GM19351 (cell line): ENCODE data around the gene RPAP2.
"Not testable (repeated sequence)": the region's sequence is repeated elsewhere in the genome, so short reads cannot be mapped to it uniquely, and the experiment has no call there.

Experiments
- ATAC-seq: cut with Tn5 transposase; IDR thresholded peaks from one replicate; pipeline ENCODE4 v1.9.1; 2021; ENCODE audit warnings: mild to moderate bottlenecking, moderate library complexity; ENCODE audit not compliant: unreplicated experiment

Gene RPAP2

DNA sequence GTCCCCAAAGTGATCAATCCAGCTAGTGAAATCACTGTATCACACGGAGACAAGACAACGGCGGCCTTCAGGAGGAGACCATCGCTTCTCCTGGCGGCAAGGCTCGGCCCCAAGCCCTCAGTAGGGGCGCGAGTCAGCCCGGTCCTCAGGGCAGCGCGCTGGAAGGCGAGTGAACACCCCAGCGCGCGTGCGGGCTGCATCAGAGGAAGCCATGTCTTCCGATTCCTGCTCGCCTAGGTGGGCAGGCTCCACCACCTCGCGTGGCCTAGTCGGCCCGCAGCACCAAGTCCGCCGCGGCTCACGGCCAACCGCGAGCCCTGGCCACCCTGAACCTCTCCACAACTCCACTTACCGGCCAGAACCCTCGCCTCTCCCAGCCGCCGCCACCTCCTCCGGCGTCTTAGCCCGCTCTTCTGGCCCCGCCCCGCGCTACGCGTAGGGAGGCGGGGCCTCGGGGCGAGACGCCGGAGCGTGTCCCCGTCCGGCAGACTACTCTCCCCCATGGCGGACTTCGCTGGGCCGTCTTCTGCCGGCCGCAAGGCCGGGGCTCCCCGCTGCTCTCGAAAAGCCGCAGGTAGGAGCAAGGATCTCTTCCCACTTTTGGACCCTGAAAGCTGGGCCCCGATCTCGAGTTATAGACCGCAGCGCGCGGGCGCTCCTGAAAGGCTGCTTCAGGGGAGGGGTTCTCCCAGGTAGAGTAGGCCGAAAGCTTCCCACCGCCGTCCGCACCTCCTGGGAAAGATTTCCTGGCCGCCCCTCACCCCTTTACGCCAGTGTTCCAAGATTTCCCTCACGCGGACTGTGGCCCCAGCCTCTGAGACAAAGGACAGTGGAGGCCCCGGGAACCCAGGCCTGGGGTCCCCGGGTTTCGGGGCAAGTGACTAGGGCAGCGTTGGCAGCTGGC, at the start of gene RPAP2, which contains the start of gene GLMN:
Gene RPAP2 (plus strand): TSS at position 487 of the 904 bp plus-strand sequence. CDS start 15 bp downstream, at position 502.
Gene GLMN (minus strand): TSS at position 415 of the 904 bp plus-strand sequence. CDS start 988 bp downstream, outside the sequence.
- peak; percentile 96 for ATAC-seq

DNA sequence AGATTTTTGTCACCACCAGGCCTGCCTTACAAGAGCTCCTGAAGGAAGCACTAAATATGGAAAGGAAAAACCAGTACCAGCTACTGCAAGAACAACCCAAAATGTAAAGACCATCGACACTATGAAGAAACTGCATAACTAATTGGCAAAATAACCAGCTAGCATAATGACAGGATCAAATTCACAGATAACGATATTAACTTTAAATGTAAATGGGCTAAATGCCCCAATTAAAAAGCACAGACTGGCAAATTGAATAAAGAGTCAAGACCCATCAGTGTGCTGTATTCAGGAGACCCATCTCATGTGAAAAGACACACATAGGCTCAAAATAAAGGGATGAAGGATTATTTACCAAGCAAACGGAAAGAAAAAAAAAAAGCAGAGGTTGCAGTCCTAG, 44.1 kb upstream of the RPAP2 start:
- ATAC-seq = not testable (repeated sequence)

DNA sequence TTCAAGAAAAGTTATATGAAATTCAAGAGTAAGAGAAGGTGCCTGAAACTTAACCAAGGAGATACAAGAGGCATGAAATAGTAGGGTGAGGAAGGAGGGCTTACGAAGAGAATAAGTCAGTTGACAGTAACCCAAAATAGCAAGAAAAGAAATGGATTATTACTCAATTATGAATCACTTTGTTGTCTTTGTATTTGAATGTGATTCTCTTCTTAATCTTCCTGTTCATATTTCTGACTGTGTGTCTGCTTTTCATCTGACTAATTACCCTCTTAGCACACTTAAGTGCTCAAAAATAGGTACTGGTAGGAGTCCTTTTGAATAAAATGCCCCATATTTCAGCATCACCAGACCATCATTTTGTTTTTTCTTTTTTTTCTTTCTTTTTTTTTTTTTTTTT, 39.5 kb upstream of the RPAP2 start:
- ATAC-seq = no peak

DNA sequence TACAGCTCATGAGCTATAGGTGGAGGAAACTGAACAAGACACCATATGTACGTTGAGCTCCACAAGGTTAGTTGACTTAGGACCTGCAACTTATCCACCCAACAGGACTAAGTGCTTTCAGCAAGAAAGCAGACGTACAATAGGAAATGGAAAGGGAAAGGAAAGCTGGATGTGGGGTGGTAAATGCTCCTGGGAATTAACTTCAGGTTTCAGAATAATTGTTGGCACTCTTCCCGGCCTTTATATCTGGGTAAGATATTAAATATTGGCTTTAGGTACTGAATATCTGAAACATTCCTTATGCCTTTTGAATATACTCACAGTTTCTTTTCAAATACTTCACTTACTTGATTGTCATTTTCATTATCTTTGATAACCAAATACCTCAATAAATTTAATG, 36.3 kb upstream of the RPAP2 start:
- ATAC-seq = no peak

DNA sequence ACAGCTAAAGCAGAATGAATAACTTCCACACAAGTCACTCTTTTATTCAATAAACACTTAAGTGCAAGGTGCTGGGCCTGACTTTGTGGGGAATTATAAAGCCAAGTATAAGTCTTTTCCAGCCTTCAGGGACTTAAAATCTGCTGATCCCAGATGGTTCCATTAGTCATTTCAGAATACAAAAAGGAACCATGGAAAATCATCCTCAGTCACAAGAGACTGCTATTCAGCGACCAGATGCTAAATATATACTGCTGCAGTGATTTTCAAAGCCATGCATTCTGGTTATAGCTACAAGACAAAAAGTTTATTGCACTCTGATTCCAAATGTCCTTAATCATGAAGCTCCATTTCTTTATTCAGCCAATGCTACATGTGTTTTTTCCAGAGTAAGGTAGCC, 25.8 kb upstream of the RPAP2 start:
- ATAC-seq = no peak

DNA sequence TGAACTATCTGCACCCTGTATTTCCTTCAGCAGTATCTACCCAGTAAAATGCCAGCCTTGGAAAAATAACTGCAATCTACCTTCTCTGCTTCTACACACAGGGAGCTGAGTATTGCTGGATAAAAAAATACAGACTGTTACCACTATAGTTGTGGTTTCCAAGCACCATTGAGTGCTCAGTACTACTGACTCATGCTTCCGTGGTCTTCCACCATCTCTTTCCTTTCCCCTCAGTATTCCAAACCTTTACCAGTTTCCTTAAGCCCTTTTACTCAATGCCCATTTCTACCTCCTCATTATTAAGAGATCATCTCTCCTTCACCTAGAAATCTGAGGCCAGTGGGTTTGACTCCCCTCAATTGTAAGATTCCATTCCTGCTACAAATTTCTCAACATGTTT, 23.9 kb upstream of the RPAP2 start:
- no peak for ATAC-seq

DNA sequence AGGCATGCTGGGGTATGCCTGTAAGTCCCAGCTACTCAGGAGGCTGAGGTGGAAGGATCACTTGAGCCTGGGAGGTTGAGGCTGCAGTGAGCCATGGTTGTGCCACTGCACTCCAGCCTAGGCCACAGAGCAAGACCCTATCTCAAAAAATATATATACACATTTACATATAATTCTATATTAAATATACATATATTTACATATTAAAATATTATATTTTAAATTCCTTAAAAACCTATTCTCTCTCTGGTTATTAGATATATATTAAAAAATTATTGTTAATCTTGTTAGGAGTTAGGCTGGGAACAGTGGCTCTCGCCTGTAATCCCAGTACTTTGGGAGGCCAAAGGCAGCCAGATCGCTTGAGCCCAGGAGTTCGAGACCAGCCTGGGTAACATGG, 22.8 kb upstream of the RPAP2 start:
- ATAC-seq = no peak

DNA sequence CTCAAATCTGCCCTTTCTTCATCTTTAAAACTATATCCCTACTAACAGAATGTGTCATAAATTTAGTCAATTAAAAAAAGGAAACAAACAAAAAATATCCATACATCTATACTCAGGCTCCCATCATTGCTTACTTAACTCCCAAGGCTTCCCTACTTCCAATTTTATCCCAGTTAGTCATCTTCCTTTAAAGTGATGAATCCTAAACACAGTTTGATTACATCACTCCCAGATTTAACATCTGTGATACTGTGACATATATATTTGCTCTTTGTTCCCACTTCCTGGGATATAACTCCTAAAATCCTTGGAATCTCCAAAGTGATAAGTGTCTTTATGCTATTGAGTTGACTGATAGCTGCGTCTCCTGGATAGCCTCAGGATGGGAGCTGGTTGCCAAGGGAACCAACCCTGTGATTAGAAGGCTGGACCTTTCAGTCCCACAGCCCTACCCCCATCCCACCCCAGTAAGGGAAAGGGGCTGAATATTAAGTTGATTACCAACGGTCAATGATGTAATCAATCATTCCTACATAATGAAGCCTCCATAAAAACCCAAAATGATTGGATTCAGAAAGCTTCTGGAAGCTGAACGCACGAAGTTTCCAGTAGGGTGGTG, 21.6 kb upstream of the RPAP2 start:
- no peak for ATAC-seq

DNA sequence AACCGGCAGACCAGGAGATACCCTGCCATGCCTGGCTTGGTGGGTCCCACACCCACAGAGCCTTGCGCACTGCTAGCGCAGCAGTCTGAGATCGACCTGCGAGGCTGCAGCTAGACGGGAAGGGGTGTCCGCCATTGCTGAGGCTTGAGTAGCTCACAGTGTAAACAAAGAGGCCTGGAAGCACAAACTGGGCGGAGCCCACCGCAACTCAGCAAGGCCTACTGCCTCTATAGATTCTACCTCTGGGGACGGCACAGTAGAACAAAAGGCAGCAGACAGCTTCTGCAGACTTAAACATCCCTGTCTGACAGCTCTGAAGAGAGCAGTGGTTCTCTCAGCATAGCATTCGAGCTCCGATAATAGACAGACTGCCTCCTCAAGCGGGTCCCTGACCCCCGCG, 19.1 kb upstream of the RPAP2 start:
- not testable (repeated sequence) for ATAC-seq

DNA sequence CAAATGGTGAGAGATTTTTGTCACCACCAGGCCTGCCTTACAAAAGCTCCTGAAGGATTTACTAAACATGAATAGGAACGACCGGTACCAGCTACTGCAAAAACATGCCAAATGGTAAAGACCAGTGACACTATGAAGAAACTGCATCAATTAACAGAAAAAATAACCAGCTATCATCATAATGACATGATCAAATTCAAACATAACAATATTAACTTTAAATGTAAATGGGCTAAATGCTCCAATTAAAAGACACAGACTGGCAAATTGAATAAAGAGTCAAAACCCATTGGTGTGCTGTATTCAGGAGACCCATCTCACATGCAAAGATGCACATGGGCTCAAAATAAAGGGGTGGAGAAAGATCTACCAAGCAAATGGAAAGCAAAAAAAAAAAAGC, 17.4 kb upstream of the RPAP2 start:
- ATAC-seq = not testable (repeated sequence)

DNA sequence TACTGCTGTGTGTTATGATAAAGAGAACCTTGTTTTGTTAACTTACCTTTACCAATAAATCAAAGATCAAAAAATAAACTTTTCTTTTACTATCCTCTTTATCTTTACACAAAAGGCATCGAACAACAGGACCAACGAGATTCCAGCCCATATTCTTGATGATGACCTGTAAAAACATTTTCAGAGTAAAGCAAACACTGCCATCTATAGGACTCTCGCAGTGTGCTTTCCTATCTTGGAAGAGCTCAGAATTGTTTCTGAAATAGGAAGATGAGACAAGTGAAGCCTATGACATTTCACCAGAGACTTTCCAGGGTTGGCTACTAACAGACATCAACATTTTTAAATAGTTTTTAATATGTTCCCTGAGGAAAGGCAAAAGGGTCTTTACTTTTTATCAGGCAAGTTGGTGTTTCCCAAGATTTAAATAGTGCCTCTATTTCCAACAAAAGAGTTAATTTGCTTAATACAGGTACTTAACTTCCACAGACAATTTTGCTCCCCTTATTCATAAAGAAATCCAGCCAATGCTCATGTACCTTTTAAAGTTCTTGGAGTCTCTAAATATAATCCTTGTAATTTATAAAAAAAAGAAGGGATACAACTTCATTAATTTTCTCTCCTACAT, 7.4 kb upstream of the RPAP2 start:
- ATAC-seq = peak; percentile 56

DNA sequence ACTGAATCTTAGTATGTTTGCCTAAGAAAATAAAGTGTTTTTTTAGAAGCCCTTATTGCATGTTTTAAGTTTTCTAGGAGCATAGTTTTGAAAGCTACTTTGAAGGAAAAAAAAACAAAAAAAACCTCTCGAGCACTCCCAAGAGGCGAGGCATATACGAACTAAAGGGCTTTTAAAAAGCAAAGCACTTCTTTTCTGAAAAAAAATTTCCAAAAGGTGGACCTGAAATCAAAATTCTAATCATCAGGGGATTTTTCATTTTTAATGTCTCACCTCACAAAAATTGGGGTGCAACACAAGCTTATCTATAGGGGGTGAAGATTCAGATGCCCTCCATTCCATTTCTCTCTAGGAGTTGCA, 666 bp upstream of the RPAP2 start:
- no peak for ATAC-seq

DNA sequence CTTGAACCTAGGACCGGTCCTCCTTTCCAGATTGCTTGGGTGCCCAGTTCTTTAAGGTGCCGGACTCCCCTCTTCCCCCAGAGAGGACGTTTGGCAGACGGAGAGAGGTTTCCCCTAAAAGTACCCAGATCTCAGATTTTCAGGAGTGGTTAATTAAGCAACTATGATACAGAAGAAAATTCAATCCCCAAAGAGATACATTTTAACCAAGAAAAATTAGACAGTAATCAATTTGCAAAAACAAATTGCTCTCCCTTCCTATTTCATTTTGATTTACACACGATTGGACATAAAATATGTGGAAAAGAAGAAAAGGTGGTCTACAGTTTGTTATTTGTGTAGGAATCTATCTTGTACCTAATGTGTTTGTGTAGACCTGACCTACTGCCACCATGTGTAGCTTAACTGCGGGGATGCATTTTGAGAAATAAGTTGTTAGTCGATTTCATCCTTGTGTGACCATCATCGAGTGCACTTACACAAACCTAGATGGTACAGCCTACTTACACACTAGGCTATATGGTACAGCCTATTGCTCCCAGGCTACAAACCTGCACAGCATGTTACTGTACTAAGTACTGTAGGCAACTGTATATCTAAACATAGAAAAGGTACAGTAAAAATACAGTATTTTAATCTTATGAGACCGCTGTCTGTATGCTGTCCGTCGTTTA, 755 bp downstream of the RPAP2 start:
- no peak for ATAC-seq

DNA sequence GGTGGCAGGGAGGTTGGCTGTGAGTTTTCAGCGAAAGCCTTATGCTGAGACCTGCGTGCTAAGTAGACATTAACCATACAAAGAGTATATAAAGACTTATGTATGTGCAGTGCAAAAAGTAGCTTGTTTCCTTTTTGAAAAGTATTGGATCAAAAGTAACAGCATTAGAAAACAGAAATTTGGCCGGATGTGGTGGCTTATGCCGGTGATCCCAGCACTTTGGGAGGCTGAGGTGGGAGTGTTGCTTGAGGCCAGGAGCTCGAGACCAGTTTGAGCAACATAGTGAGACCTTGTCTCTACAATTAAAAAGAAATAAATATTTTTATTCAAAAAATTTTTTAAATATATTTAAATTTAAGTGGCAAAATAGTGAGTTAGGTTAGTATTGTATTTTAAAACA, 2.2 kb downstream of the RPAP2 start:
- no peak for ATAC-seq

DNA sequence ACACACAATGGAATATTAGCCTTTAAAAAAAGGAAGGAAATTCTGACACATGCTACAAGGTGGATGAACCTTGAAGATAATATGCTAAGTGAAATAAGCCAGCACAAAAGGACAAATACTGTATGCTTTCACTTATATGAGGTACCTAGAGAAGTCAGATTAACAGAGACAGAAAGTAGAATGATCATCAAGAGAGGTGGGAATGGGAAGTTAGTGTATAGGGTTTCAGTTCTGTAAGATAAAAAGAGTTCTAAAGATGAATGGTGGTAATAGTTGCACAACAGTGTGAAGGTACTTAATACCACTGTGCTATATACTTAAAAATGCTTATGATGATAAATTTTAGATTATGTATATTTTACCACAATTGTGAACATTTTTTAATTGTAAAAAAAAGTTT, 7.2 kb downstream of the RPAP2 start:
- ATAC-seq = no peak

DNA sequence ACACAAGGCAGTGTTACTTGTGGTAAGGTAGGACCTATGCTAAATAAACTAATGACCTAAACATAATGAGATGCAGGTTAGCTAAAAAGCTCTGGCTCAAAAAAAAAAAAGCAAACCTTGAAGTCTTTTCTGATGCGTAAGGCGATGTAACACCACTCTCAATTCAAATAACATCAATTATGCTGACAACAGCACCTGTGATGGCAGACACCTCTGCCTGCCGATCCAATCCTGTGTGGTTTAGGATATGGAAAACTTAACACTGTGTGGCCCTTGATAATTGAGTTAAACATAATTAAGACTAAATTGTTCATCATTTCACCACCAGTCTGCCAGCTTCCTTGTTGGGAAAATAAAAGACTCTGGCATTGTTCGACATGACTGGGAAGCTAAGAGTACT, 9.1 kb downstream of the RPAP2 start:
- ATAC-seq = no peak

DNA sequence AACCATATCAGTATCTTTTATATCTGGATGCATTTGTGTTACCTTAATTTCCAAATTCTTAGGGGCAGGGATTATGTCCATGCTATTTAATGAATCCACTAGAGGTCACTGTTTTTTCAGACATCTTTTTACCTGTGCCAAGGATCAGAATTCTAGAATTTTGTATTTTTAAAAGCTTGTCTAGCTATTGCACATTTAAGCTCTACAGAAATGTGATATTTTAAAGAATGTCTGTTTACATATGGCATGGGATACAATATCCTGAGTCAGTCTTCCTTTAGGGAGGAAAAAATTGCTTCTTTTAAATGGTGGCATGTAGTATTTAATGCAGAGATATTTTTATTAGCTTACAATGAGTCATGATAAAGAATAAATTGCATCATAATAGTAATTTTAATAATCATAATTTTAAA, 11.3 kb downstream of the RPAP2 start:
- ATAC-seq = no peak

DNA sequence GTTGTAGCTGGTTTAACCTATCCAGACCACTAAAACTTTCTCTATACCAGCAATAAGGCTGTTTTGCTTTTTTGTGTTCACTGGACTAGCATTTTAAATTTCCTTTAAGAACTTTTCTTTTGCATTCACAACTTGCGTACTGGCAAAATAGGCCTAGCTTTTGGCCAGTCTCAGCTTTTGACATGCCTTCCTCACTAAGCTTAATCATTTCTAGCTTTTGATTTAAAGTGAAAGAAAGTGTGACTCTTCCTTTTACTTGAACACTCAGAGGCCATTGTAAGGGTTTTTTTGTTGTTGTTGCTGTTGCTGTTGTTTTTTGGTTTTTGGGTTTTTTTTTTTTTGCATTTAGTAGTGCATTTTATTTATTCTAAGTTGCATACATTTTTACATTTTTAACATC, 15.2 kb downstream of the RPAP2 start:
- no peak for ATAC-seq

DNA sequence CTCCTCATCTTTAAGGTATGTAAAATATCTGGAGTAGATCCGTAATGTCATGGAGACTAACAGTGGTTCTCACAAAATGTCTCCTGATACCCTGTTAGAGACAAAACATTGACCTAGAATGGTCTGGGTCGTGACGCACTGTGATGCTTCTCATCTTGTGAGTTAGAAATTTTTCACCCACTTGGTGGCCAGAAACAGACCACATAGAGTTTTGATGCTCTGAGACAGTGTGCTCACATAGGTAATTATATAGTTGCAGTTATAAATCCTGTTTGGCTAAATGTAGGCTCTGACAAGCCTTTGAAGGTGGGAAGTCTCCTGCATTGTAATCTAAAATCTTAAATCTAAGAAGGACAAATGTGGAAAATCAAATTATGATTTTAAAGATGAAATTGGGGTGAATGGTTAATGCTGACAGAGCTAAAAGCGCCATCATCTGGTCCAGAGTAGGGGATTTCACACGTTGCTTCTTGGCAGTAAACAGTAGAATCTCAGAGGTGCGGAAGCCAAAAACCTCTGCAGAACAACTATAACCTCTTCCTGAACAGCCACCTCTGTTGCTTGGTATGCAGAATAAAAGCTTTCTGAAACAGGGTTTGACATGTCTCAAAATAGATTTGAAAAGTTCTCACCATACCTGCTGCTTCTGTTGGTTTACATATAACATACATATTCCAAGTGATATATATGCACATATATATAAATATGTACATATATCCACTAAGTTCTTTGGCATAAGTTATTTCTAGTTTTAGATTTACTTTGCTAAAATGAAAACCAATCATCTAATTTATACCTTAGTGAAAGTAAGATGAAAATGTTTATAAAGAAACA, 17.1 kb downstream of the RPAP2 start:
- ATAC-seq = no peak

DNA sequence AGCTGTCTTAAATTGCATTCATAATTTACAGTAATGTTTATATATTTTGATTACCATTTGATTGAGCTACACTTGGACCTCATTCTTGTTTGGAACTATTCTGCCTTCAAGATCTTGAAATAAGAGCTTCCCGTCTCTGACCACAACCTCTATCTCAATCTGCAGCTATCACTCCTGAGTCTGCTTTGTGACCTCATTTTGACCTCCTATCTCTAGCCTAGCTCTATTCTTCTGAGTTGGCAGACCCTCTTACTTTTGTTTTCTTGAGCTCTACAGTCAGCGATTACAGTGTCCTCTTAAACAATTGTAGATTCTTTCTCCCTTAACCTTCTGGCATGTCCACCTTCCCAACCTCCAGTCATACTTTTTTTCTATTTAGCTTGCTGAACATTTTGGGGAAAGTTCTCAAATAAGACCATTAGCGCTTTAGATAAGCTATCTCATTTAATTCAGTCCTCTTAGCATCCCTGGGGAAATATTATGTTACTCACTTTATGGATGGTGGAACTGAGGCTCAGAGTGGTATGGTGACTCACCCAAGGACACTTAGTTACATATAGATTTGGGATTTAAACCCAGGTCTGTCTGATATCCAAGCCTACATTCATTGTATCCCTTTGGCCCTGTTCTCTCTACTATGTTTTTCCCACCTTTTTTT, 19.1 kb downstream of the RPAP2 start:
- no peak for ATAC-seq
